Measurements from ENCODE around the gene STK32C.
A peak's percentile ranks its signal among the peaks of the same experiment; 100 is the strongest.

STK32C gene

DNA sequence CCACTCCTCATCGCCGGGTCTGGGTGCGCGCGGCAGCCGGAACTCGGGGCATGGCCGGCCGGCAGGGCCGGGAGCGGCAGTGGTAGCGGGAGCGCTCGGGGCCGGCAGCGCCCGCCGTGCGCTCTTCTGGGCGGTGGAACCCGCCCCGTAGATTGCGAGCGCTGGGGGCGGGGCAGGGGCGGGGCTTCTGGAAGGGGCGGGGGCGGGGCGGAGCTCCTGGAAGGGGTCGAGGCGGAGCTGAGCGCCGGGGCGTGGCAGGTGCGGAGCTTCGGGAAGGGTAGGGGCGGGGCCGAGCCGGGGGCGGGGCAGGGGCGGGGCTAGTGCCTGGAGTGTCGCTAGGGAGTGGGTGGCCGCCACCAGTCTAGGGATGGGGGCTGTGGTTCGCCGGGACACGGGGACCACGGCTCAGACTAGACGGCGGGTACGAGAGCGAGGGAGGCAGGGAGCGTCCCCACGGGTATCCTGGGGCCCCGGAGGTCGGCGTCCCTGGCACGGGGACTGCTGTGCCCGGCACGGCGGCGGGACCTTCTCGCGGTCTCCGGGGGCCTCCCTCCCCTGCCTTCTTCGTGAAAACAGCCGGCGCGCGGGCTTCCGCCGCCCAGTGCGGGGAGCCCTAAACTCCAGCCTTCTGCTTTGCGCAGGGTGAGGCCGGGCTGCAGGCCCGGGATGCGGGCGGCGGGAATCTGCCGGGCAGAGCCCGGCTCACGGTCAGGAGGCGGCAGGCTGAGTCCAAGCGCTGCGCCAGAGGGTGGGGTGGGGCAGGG, at the start of gene STK32C:
Gene STK32C (minus strand): TSS at position 128 of the 764 bp plus-strand sequence. CDS start 117 bp downstream, at position 11.
- DNase-seq (ENCODE audit: low spot score): peak; percentile 99

GRCh38 chr10:132356621-132357195, 49.0 kb upstream of the STK32C start:
- no peak for DNase-seq (ENCODE audit: low spot score)

GRCh38 chr10:132355754-132356153, 48.0 kb upstream of the STK32C start:
- no peak for DNase-seq (ENCODE audit: low spot score)

- DNase-seq (ENCODE audit: low spot score): no peak
These were observed 47.5 kb upstream of the STK32C start for GRCh38 chr10:132355297-132355696.

GRCh38 chr10:132354356-132355094, 46.8 kb upstream of the STK32C start:
- no peak for DNase-seq (ENCODE audit: low spot score)

- no peak for DNase-seq (ENCODE audit: low spot score)
These were observed 46.0 kb upstream of the STK32C start for GRCh38 chr10:132353456-132354355.

DNA sequence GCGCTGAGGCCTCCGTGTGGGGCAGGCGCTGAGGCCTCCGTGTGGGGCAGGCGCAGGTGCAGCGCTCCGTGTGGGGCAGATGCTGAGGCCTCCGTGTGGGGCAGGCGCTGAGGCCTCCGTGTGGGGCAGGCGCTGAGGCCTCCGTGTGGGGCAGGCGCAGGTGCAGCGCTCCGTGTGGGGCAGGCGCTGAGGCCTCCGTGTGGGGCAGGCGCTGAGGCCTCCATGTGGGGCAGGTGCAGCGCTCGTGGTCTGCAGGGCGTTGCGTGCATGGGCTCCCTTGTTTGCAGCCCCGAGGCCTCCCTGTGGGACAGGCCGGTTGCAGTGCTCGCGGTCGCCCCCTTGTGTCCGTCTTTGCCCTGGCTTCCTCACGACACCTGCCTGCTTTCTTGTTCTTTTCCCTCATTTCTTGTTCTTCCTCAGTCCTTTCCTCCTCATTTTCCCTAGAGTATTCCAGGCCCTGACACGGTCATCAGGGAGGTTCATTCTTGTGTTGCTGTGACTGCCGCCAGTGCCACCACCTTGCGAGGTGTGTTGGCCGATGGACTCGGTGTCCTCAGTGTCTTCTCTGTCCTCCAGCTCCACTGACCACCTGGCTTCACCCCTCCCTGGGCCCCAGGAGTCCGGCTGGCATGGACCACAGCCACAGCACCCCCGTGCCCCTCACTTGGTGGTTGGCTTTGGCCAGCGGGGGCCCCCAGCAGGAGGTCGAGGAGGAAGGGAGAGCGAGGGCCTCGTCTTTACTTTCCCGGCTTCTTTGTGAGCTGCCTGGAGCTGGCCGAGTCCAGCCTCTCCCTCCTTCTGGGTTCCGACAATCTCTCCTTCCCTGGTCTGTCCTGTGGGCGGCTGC, 44.9 kb upstream of the STK32C start:
- DNase-seq (ENCODE audit: low spot score): peak; percentile 72

DNA sequence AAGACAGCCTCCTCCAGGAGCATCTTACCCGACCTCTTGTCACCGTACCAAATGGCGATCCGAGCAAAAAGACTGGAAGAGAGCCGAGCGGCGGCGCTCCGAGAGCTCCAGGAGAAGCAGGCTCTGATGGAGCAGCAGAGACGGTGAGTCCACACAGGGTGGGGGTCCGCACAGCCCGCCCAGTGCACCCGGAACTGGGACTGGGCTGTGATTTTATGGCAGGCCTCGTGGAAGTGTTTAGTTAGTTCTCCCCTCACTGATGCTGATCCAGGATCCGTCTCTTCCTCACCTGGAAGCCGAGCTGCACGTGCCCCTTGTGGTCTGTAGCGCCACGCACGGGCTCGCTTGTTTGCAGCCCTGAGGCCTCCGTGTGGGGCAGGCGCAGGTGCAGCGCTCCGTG, 43.9 kb upstream of the STK32C start:
- DNase-seq (ENCODE audit: low spot score): no peak

- no peak for DNase-seq (ENCODE audit: low spot score)
These were observed 43.2 kb upstream of the STK32C start for GRCh38 chr10:132350946-132351345.

- DNase-seq (ENCODE audit: low spot score): no peak
These were observed 42.6 kb upstream of the STK32C start for GRCh38 chr10:132350391-132350790.

- no peak for DNase-seq (ENCODE audit: low spot score)
These were observed 42.0 kb upstream of the STK32C start for GRCh38 chr10:132349766-132350165.

GRCh38 chr10:132347931-132348267, 40.1 kb upstream of the STK32C start:
- DNase-seq (ENCODE audit: low spot score): no peak

DNA sequence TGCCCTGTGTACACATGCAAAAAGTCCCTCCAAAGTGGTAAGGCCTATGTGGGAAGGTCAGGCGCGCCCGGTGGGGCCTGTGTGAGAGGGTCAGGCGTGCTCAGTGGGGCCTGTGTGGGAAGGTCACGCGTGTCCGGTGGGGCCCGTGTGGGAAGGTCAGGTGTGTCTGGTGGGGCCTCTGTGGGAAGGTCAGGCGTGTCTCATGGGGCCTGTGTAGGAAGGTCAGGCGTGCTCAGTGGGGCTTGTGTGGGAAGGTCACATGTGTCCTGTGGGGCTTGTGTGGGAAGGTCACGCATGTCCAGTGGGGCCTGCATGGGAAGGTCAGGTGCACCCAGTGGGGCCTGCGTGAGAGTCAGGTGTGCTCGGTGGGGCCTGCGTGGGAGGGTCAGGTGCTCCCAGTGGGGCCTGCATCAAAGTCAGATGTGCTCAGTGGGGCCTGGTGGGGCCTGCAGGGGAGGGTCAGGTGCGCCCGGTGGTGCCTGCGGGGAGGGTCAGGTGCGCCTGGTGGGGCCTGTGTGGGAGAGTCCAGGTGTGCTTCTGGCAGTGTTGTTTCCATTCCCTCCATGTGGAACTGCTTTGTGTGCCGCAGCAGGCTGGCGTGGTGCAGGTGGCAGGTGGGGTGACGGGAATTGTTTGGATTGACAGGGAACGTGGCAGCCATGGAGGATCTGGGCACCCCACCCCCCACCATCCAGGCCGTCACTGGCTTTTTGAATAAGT, 39.6 kb upstream of the STK32C start:
- DNase-seq (ENCODE audit: low spot score): no peak

DNA sequence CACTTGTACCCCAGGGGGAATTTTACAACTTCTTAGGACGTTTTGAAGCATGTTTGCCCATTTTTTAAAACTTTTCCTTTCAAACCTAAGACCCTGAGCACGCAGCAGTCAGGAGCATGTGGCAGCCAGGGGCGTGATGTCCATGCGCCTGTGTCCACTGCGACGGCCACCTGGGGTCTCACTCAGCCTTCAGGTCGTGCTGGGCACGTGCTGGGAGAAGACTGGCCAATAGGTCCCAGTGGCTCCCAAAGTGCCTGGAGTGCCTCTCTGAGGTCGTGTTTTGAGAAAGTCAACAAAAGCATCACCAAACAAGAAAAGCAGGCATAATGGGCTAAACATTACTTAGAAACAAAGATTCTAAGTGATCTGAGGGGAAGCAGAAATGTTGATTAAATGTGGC, 39.1 kb upstream of the STK32C start:
- DNase-seq (ENCODE audit: low spot score): no peak

DNA sequence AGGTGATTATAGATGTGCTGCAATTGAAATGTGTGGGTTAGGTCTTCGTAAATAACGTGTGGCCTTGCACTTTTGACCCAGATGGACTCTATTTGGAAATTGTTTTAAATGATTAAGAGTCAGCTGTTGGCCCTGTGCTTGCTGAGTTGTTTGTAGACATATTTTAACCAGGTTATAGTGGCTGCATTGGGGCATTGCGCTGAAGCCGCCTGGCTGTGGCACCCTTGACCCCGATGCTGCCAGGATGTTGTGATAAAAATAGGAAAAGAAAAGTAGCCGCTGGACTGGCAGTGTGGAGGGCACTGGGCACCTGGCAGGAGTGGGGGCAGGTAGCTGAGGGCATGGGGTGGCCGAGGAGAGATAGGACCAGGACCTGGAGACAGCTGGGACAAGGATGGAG, 37.6 kb upstream of the STK32C start:
- no peak for DNase-seq (ENCODE audit: low spot score)

DNA sequence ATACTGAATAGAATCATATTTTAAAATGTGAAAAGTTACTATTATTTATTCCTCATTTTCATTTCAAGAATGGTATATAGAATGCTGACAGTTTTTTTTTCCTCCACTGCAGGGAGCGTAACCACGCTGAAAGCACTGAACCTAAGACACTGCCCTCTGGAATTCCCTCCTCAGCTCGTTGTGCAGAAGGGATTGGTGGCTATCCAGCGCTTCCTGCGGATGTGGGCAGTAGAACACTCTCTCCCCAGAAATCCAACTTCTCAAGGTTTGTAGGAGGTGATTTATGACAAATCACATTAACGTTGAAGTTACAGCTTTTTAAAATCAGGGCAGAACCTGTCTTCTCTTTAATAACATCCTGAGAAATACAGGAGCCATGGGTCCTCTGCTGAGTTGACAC, 36.6 kb upstream of the STK32C start:
- DNase-seq (ENCODE audit: low spot score): no peak

- no peak for DNase-seq (ENCODE audit: low spot score)
These were observed 34.8 kb upstream of the STK32C start for GRCh38 chr10:132342553-132342952.

DNA sequence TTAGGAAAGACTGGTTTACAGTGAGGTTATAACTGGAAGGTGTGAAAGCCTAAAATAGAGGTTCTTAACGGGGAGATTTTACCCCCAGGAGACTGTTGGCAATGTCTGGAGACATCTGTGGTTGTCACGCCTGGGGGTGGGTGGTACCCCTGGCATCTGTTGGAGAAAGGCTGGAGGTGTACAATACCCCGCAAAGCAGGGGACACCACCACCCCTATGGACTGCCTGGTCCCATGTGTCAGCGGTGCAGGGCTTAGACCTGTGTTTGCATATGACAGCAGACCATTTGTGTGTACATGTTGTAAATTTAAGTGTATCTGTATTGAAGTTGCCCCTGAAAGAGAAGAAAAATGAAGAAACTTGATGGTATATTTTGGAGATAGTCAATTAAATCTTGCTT, 34.0 kb upstream of the STK32C start:
- no peak for DNase-seq (ENCODE audit: low spot score)

DNA sequence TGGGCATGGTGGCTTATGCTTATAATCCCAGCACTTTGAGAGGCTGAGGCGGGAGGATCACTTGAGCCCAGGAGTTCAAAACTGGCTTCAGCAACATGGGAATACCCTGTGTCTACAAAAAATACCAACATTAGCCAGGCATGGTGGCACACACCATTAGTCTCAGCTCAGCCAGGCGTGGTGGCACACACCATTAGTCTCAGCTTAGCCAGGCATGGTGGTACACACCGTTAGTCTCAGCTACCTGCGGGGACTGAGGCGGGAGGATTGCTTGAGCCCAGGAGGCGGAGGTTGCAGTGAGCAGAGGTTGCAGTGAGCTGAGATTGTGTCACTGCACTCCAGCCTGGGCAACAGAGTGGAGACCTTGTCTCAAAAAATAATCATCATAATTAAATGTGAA, 33.3 kb upstream of the STK32C start:
- no peak for DNase-seq (ENCODE audit: low spot score)

GRCh38 chr10:132339276-132339675, 31.5 kb upstream of the STK32C start:
- DNase-seq (ENCODE audit: low spot score): no peak

DNA sequence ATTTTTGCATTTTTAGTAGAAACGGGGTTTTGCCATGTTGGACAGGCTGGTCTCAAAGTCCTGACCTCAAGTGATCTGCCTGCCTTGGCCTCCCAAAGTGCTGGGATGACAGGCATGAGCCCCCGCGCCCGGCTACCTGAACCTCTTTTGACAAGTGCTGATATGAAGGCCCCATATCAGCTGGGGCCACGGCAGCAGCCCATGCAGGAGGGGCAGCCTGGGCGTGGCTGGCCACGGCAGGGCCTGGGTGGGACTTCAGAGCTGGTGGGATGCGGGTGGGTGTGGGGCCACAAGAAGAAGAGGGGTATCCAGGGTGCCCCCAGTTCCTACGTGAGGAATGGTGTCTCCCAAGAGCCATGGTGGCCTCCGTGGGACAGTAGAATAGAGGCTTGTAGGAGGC, 31.1 kb upstream of the STK32C start:
- no peak for DNase-seq (ENCODE audit: low spot score)
